ENCODE measurements around the gene LOXL1.

- peak; percentile 92 for TF ChIP-seq RCOR1 (IDR thresholded peaks at IDR 0.05; ENCODE audit: insufficient replicate concordance, low read length)
- TF ChIP-seq MAZ (IDR thresholded peaks at IDR 0.05; ENCODE audit: borderline replicate concordance, low read depth, low read length) = peak; percentile 63; the same call in 1 of the 2 replicates
- no peak for TF ChIP-seq RFX5 (IDR thresholded peaks at IDR 0.05; ENCODE audit: low read depth, low read length)
- peak; percentile 97 for TF ChIP-seq CTCF (conservative IDR thresholded peaks at IDR 0.05; ENCODE audit: low read depth, low read length)
- no peak for TF ChIP-seq ELK1 (IDR thresholded peaks at IDR 0.05; ENCODE audit: borderline replicate concordance, low read depth, low read length)
- no peak for TF ChIP-seq MAFK (IDR thresholded peaks at IDR 0.05; ENCODE audit: low read depth, low read length)
- TF ChIP-seq POLR2A (IDR thresholded peaks at IDR 0.05; ENCODE audit: low read depth, low read length) = no peak
- TF ChIP-seq BHLHE40 (IDR thresholded peaks at IDR 0.05; ENCODE audit: low read depth, low read length) = peak; percentile 26; the same call in 1 of the 2 replicates
- peak; percentile 79 for TF ChIP-seq RAD21 (IDR thresholded peaks at IDR 0.05; ENCODE audit: low read length)
- peak; percentile 74 for TF ChIP-seq SMC3 (IDR thresholded peaks at IDR 0.05; ENCODE audit: low read depth, low read length)
- 0 out of 2 replicates have a peak, but pooled peaks have one; percentile 46 for TF ChIP-seq CHD1 (IDR thresholded peaks at IDR 0.05; ENCODE audit: low read depth, low read length)
- no peak; the same call in 1 of the 2 replicates for TF ChIP-seq MXI1 (IDR thresholded peaks at IDR 0.05; ENCODE audit: borderline replicate concordance, low read depth, low read length)
- TF ChIP-seq CEBPB (IDR thresholded peaks at IDR 0.05; ENCODE audit: low read depth, low read length) = no peak
- TF ChIP-seq USF2 (IDR thresholded peaks at IDR 0.05; ENCODE audit: low read depth, low read length) = no peak
Measured at GRCh38 chr15:73897441-73898261, 28.6 kb upstream of the LOXL1 start.
